GM19455 (cell line): ENCODE data around the gene FAM174B.

Source experiments
- ATAC-seq: cut with Tn5 transposase; IDR thresholded peaks from one replicate; pipeline ENCODE4 v1.9.1; 2021; ENCODE audit not compliant: unreplicated experiment

Gene FAM174B

GRCh38 chr15:92602267-92602593 is 53.3 kb downstream of the FAM174B start:
- no peak for ATAC-seq

GRCh38 chr15:92601592-92602266 is 53.8 kb downstream of the FAM174B start:
- ATAC-seq, result no peak

- ATAC-seq, result no peak
Observed at GRCh38 chr15:92600856-92601255, 54.7 kb downstream of the FAM174B start.

GRCh38 chr15:92599394-92599970 is 56.1 kb downstream of the FAM174B start:
- no peak for ATAC-seq

GRCh38 chr15:92597548-92597947 is 58.0 kb downstream of the FAM174B start:
- ATAC-seq, result no peak

- ATAC-seq, result no peak
Observed at GRCh38 chr15:92596623-92597022, 59.0 kb downstream of the FAM174B start.

GRCh38 chr15:92595506-92596381 is 59.8 kb downstream of the FAM174B start:
- no peak for ATAC-seq

GRCh38 chr15:92591275-92591674 is 64.3 kb downstream of the FAM174B start:
- no peak for ATAC-seq

- no peak for ATAC-seq
Observed at GRCh38 chr15:92586966-92587365, 68.6 kb downstream of the FAM174B start.

- ATAC-seq, result no peak
Observed at GRCh38 chr15:92586383-92586942, 69.1 kb downstream of the FAM174B start.

- ATAC-seq, result no peak
Observed at GRCh38 chr15:92584105-92584504, 71.5 kb downstream of the FAM174B start.

- no peak for ATAC-seq
Observed at GRCh38 chr15:92583096-92584034, 72.2 kb downstream of the FAM174B start.

GRCh38 chr15:92582206-92582605 is 73.4 kb downstream of the FAM174B start:
- ATAC-seq, result no peak

- ATAC-seq, result no peak
Observed at GRCh38 chr15:92580933-92581445, 74.6 kb downstream of the FAM174B start.

GRCh38 chr15:92580521-92580920 is 75.1 kb downstream of the FAM174B start:
- ATAC-seq, result no peak

- ATAC-seq, result no peak
Observed at GRCh38 chr15:92579931-92580470, 75.6 kb downstream of the FAM174B start.

GRCh38 chr15:92579486-92579885 is 76.1 kb downstream of the FAM174B start:
- ATAC-seq, result no peak

GRCh38 chr15:92578096-92578835 is 77.3 kb downstream of the FAM174B start:
- no peak for ATAC-seq

GRCh38 chr15:92576597-92577200 is 78.9 kb downstream of the FAM174B start:
- no peak for ATAC-seq
